OCI-LY1 (cell line): ENCODE data around the gene ZNF521.

Experiments used
- EZH2 ChIP-seq: fragments of 200-600 bp; sonication (generic), shearing (Covaris generic); IDR thresholded peaks from 2 replicates; pipeline ENCODE4 v1.8.0; 2017; ENCODE audit warnings: borderline replicate concordance, mixed run types, mild to moderate bottlenecking, antibody characterized with exemption, low read length, moderate library complexity, mixed read lengths
- TF ChIP-seq, protein P1 (sequence below): fragments of 200-600 bp; sonication (generic), shearing (Covaris generic); IDR thresholded peaks from 2 replicates; pipeline ENCODE4 v1.5.1; 2017; ENCODE audit warnings: mild to moderate bottlenecking, antibody characterized with exemption, low read length, moderate library complexity, mixed read lengths

DNA sequence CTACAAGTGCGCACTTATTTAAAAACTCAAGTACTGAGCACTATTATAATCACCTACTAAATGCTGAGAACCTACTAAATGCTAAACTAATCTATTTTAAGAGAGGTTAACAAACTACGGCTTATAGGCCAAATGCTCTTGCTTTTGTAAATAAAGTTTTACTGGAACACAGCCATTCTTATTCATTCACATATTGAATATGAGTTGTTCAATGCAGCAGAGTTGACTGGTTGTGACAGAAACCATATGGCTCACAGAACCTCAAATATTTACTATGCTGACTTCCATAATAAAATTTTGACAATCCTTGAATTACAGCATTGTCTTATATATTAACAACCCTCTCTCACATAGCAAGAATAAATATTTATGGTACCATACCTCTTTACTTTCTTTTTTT is 103.2 kb downstream of the ZNF521 start:
- TF ChIP-seq, protein P1, sequence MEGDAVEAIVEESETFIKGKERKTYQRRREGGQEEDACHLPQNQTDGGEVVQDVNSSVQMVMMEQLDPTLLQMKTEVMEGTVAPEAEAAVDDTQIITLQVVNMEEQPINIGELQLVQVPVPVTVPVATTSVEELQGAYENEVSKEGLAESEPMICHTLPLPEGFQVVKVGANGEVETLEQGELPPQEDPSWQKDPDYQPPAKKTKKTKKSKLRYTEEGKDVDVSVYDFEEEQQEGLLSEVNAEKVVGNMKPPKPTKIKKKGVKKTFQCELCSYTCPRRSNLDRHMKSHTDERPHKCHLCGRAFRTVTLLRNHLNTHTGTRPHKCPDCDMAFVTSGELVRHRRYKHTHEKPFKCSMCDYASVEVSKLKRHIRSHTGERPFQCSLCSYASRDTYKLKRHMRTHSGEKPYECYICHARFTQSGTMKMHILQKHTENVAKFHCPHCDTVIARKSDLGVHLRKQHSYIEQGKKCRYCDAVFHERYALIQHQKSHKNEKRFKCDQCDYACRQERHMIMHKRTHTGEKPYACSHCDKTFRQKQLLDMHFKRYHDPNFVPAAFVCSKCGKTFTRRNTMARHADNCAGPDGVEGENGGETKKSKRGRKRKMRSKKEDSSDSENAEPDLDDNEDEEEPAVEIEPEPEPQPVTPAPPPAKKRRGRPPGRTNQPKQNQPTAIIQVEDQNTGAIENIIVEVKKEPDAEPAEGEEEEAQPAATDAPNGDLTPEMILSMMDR: no peak
- TF ChIP-seq EZH2: no peak
